SK-MEL-5 (cell line): ENCODE measurements around the gene POTEC. TPM values are rescaled to one million over a fixed set of nuclear protein-coding genes. Genes with fewer than 3 reads are reported as not detected.
"Not testable (repeated sequence)": the region's sequence is repeated elsewhere in the genome, so short reads cannot be mapped to it uniquely, and the experiment has no call there.

Source experiments
- DNase-seq: peaks from one replicate; pipeline ENCODE4 v3.0.0-alpha.2; 2016; ENCODE audit warnings: low read depth, low spot score
- in situ Hi-C: cut with HindIII; loops from 2 replicates; pipeline ENCODE4 v1.10.0; 2016; ENCODE audit warnings: low sequenced_read_pairs, high pct_unique_total_duplicates, low pct_unique_long_range_greater_than_20kb
- polyA plus RNA-seq, 2 experiments: library from polyadenylated mRNA; depleted of rRNA; stranded (reverse); fragments of >200 nt; gene quantifications; 2 replicates each; pipeline ENCODE4 v1.2.3, GENCODE V29; 2015
- total RNA-seq: library from RNA; depleted of rRNA; stranded (reverse); fragments of >200 nt; shearing (Covaris generic); gene quantifications from 2 replicates; pipeline ENCODE4 v1.2.3, GENCODE V29; 2014; rRNA removed

POTEC gene
- not detected in 2 replicates for total RNA-seq
- polyA plus RNA-seq (2015; cell fraction: cytosol; rRNA removed) = not detected in 2 replicates
- polyA plus RNA-seq (2015; cell fraction: nucleus; rRNA removed) = not detected in 2 replicates

DNA sequence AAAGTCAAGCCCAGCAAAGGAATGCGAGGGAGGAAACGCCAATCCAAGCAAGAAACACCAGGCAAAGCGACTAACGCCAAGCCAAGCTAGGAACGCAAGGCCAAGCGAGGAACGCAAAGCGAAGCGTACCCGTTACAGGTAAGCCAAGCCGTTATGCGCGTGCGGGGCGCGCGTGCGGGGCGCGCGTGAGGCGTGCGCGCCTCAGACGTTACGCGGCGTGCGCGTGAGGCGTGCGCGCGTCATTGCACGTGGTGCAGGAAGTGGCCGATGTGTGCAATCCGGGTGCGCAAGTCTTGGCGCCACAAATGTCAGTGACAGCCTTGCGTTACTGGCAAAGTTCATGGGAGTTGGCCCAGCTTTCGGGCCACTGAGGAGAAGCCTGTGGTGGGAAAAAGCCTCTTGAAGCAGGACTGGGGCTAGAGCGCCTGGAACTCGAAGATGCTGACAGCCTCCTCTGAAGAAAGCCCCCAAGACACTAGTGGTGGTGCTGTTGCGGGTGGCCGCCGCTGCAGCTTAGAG is at the start of gene POTEC:
TSS of gene POTEC (minus strand) at position 155 of the 519 bp plus-strand sequence. CDS start 454 bp downstream, outside the sequence.
- DNase-seq, in situ Hi-C loops: not testable (repeated sequence)

DNA sequence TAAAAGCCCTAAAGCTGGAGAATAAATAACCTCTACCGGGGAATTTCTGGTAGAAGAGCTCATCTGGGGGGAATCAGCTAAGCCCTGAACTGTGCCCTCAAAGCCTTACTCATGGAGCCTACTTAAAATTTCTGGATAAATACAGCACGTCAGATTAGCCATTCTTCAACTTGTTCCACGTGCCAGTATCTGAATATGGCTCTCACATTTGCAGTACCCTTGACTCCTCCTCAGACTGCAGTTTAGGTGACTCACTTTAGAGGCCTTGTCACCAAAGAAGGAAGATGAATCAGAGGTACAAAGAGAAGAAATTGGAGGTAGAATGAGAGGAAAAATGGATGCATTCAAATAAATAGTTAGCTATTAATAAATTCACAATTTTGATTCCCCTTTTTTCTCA is 34.6 kb upstream of the POTEC start:
- in situ Hi-C loops = no loop called here
- DNase-seq = no peak

DNA sequence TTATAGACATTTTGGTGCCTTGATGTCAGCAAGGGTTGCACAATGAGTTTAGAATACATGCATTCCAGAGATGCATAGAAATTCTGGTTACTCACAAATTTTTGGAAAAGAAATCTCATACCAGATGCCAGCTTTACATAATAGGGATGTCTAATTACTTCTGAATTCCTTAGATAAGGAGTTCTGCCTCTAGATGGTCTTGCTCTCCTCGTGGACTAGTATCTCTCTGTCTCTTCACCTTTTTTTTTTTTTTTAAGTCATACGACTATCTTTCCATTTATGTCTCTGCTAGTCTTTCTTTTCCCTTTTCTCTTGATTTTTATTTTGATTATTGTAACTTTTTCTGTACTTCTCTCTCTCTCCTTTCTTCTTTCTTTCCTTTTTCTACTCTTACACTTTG is 16.1 kb upstream of the POTEC start:
- in situ Hi-C loops = not testable (repeated sequence)

DNA sequence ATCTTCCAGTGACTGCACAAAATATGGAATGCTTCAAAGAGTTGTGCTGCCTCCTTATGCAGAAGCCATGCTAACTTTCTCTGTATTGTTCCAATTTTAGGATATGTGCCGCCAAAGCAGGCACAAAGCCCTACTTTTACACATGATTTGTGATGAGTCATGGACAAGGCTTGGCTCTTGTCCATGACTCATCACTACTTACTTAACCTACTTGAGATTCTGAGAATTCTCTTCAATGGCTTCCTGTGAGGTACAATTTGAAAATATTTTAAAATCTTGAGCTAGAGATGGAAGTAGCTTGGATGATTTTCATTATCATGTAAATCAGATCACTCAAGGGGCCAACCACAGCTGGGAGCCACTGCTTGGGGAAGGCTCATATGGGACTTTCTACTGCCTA is 11.7 kb downstream of the POTEC start:
- DNase-seq, in situ Hi-C loops: not testable (repeated sequence)

More for the DNA sequence above, 16.1 kb upstream of the POTEC start:
- not testable (repeated sequence) for DNase-seq

DNA sequence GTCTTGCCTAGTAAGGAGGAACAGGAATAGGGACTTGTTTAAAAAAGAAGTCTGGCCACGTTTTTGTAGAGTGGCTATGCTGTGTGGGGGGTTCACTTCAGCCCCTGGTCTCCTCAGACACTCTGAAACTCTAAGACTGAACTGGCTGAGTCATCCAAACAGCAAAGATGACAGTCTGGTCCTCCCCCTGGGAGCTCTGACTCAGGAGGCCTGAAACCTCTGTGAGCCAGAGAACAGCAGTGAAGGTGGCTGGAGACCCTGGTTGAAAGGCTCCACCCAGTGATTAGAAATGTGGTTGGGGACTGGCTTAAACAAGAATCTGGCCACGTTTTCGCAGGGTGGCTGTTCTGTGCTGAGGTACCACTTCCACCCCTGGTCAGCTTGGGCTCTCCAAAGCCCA is 32.7 kb downstream of the POTEC start:
- DNase-seq, in situ Hi-C loops: not testable (repeated sequence)

DNA sequence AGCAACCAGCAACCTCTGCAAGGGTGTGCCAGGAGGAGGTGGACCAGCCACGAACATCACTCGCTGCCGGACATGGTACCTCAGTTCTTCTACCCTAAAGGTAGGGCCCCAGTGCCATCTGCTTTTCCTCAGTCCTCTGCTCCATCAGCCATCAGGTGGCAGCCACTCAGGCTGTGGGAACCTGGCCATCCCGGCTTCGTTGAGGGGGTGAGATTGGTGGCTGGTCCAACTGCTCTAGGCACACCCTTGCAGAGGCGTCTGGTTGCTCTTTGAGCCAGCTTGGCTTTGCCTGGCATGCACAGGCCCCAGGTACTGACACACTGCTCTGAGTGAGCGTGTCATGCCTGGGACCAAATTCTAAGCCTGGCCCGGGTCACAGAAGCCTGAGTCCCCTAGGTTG is 39.7 kb downstream of the POTEC start:
- in situ Hi-C loops, DNase-seq: not testable (repeated sequence)

DNA sequence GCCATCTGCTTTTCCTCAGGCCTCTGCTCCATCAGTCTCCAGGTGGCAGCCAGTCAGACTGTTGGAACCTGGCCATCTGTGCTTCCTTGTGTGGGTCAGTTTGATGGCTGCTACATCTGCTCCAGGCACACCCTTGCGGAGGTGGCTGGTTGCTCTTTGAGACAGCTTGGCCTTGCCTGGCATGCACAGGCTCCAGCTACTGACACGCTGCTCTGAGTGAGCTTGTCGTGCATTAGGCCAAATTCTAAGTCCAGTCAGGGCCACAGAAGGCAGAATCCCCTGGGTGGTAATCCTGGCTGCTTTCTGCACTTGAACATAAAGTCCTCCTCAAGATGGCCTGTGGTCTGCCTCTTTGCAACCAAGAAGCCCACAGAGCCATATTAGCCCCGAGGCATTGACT is 41.5 kb downstream of the POTEC start:
- in situ Hi-C loops, DNase-seq: not testable (repeated sequence)

DNA sequence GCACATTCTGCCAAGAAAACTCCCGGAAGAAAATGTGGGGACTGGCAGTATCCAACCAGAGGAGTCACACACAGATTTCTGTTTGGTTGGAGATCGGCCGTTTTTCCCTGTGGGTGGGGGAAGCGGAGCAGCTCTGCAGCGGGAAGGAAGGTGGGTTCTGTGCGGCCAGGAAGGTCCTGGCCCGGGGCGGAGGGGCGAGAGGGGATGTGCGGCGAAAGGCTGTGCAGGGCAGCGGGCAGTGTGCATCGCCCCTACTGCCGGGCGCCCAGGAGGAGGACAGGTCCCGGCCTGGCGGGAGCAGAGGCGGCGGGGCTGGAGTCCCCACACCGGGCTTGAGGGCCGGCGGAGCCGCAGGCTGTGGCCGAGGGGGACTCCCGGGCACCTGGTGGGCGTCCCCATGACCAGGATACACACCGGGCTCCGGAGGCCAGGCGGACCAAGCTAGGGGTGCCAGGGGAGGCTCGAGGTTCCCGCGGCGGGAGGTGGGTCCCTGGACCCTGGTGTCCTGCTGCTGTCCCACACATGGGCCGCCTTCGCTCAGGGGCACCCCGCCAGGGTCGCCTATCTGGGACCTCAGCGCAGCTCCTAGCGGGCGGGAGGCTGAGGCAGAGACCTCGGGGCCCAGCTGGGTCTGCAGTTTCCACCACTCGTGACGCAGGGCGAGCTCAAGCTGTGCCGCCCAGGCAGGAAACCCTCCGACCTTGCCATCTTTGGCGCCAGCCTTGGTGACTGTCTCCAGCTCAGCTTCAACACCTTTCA is 54.0 kb downstream of the POTEC start:
- DNase-seq, in situ Hi-C loops: not testable (repeated sequence)

DNA sequence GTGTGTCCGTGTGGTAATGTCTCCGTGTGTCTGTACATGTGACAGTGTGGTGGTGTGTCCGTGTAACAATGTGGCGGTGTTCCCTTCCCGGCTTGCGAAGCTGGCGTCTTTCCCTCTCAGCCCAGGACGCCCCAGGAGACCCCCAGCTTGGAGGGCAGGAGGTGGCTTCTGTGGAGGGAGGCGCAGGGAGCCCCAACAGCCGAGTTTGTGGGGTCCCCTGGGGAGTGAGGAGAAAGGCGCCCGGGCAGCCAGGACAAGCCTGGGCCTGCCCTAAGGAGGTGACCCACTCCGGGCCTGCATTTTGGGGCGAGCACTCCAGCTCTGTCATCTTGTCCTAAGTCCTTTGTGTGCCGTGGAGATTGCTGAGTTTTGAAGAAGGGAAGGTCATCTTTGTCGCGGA is 54.6 kb downstream of the POTEC start:
- in situ Hi-C loops, DNase-seq: not testable (repeated sequence)

DNA sequence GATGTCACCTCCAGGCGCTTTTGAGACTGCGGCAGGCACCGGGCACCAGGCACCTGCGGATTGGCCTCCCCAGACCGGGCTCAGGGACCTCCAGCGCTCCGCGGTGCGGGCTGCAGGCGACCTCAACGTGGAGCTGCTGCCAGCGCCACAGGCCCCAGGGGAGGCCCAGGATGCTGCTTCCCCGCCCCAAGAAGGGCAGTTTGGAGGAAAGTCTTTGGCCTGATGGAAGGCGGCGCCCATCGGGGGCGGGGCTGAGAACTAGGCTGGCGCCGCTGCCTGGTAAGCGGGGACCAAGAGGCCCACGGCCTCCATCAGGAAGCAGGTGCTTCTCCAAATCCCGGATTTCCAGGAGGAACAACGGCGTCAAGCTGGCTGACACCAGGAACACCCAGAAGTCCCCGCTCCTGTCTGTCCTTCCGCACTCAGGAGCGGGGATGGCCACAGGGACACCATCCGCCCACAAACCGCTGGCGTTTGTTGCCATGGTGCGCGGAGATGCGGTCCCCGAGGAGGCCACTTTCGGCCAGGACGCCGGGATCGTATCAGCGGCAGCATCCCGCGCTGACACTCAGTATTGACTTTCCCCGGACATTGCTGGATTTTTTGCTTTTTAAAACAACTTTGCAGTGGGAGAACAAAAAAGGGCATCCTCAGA is 56.3 kb downstream of the POTEC start:
- DNase-seq, in situ Hi-C loops: not testable (repeated sequence)

DNA sequence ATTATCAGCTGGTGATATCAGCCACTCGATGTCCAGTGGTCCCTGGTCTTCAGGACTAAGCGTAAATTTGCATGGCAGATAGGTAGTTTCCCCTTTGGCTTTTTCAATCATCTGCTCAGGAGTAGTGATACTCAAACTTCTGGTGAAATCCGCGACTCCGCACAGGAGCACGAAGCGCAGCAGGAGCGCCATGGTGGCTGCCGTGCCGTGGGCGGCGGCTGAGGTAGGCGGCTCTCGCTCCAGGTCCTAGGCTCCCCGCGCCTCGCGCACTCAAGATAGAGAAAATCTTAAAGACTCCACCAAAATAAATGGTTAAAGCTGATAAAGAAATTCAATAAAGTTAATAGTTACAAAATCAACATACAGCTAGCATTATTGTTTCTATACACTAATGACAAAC is 64.3 kb downstream of the POTEC start:
- in situ Hi-C loops, DNase-seq: not testable (repeated sequence)

DNA sequence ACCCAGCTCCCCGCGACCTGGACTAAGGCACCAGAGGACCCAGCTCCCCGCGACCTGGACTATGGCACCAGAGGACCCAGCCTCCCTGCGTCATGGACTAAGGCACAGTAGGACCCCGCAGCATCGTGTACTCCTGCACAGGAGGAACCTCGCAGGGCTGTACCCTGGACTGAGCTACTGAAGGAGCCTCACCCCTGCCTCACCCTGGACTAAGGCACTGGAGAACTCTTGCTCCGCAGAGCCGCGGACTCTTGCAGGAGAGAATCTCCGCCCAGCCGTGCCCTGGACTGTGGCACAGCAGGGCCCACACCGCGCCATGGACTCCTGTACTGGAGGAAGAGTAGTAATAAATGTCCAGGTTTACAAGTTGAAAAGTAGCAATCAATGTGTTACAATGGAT is 67.9 kb downstream of the POTEC start:
- DNase-seq, in situ Hi-C loops: not testable (repeated sequence)

DNA sequence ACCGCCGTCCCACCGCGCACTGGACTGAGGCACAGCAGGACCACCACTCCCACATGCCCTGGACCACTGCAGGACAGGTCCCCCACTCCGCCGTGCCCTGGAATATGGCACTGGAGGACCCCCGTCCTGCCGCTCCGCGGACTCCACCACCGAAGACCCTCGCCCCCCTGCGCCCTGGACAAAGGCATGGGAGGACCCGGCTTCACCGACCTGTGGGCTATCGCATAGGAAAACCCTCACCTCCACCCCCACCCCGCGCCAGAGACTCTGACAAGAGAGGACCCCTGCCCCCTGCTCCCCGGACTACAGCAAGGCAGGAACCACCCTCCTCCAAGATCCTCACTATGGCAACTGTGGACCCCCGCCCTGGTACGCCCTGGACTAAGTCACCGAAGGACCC is 68.6 kb downstream of the POTEC start:
- DNase-seq, in situ Hi-C loops: not testable (repeated sequence)

DNA sequence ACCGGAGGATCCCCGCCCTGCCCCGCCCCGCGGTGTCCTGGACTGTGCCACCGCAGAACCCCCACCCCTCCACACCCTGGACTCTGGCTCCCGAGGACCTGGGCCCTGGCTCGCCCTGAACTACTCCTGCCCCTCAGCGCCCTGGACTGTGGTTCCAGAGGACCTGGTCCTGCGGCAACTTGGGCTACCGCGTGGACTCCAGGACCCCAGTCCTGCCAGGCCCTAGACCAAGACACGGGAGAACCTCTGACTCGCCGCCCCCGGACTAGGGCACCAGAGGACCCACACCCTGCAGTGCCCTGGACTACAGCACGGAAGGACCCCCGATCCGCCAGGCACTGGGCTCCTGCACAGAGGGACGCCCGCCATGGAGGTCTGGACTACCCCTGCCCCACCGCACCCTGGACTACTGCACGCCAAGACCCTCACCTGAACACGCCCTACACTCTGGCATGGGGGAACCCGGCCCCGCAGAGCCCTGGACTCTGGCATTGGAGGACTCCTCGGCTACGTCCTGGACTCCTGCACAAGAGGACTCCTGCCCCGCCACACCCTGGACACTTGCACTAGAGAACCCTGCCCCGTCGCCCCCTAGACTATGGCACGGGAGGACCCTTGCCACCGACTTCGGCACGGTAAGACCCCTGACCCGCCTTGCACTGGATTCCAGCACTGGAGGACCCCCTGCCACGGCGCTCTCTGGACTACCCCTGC is 69.2 kb downstream of the POTEC start:
- DNase-seq, in situ Hi-C loops: not testable (repeated sequence)

DNA sequence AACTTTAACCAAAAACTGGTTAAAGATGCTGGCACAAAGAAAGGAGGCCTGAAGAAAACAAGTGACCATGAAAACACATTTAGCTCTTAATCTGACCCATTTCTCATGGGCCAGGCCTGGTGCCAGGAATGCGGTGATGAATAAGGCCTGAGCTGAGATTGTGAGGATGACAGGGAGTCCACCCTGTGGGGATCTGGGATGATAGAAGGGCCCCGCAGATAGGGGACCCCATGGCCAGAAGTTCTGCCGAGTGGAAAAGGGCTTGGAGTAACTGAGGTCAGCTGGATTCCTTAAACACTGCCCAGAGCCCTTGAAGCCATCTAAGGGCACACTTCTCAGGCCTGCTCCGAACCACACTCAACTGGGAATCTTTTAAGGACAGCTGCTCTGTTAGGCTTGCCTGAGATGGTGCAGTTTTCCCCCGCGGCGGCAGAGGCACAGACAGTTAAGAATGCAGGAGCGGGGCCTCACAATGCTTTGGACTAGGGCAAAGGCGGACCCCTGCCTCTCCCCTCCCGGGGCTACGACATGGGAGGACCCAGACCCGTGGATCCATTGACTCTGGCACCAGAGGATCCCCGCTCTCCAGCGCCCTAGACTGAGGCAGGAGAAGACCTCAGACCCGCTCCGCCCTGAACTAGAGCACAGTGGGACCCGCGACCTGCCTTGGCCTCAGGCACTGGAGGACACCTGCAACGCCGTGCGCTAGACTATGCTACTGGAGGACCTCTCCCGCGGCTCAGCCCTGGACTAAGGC is 70.0 kb downstream of the POTEC start:
- in situ Hi-C loops, DNase-seq: not testable (repeated sequence)

DNA sequence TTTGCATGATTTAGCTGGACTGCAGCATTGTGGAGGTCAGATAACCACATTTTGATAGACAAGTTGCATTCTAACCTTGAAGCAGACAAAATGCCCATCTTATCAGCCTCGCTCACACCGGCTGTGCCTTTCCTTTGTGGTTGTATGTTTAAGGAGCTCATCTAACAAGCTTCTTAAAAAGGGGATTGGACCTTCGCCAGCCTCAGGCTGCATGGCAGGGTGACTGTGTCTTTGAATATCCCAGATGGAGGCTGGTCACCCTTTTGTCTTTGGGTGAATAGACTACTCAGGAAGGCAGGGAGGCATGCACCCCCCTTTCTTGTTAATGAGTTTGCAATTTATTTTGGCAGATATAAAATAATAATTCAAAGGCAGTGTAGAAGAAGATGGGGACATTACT is 72.1 kb downstream of the POTEC start:
- DNase-seq, in situ Hi-C loops: not testable (repeated sequence)

DNA sequence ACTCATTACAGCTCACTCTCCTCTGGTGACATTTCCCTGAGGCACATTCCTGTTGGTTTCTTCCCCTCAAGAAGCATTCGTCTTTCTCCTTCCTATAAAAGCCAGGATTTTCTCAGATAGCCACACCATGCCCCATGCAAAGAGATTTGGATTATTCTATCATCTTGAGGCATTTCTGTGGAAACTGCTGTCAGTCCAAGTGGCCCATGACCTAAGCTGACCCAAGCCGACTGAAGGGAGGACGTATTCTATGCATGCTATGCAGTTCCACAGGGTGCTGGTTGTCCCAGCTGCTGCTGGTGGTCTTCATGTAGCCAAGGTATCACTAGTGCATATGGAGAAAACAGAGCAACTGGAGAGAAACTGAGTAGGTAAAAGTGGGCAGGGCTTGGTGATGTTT is 73.0 kb downstream of the POTEC start:
- DNase-seq, in situ Hi-C loops: not testable (repeated sequence)
